HEK293 (cell line): ENCODE measurements around the gene NREP.

ENCODE experiments used
- CTCF ChIA-PET: fragments of 350-600 bp; formaldehyde crosslinking; extraction: SDS; loops from one replicate; lab custom pipeline; 2021; ENCODE audit warnings: antibody characterized with exemption; lab: Yijun Ruan, JAX
- POLR2A ChIA-PET: fragments of 300-600 bp; formaldehyde crosslinking; extraction: SDS; loops from one replicate; lab custom pipeline; 2020; ENCODE audit warnings: antibody characterized with exemption, inconsistent platforms; lab: Yijun Ruan, JAX
- H3K27ac ChIP-seq: fragments of 200-500 bp; sonication (Bioruptor generic); 2 replicates; pipeline ENCODE4 v1.5.1; 2014; ENCODE audit warnings: low read depth, low read length, control low read depth, inconsistent platforms; ENCODE audit errors: extremely low read depth
- H3K36me3 ChIP-seq, 2 experiments: fragments of 200-500 bp in 1 of 2; sonication (Bioruptor generic) in 1 of 2; 1 replicate in 1 of 2; 2 replicates in 1 of 2; pipeline ENCODE4 v1.5.1; 2014 to 2017; ENCODE audit warnings: inconsistent platforms in 2 of 2, low read length in 2 of 2; ENCODE audit not compliant: control insufficient read depth in 2 of 2, insufficient read depth in 1 of 2
- H3K4me1 ChIP-seq: fragments of 200-500 bp; sonication (Bioruptor generic); 2 replicates; pipeline ENCODE4 v1.5.1; 2014; ENCODE audit warnings: mild to moderate bottlenecking, low read length, inconsistent platforms; ENCODE audit not compliant: control insufficient read depth, insufficient read depth
- H3K4me3 ChIP-seq: 2 replicates; pipeline ENCODE4 v1.5.1; 2011; ENCODE audit warnings: low read depth, mild to moderate bottlenecking, control low read depth, low read length, moderate library complexity
- H3K9me3 ChIP-seq: fragments of 200-500 bp; sonication (Bioruptor generic); 2 replicates; pipeline ENCODE4 v1.5.1; 2014; ENCODE audit warnings: low read depth, low read length, inconsistent platforms; ENCODE audit not compliant: control insufficient read depth, insufficient read depth
- GLIS1 ChIP-seq: fragments of 450-650 bp; formaldehyde crosslinking; IDR thresholded peaks from 2 replicates; pipeline ENCODE4 v1.5.1; 2016; ENCODE audit warnings: missing biosample characterization, missing genetic modification characterization
- HOXA7 ChIP-seq: sonication (generic); formaldehyde crosslinking; IDR thresholded peaks from 2 replicates; pipeline ENCODE4 v1.8.1; 2022; ENCODE audit warnings: missing genetic modification reagents, borderline replicate concordance
- HOXD13 ChIP-seq: sonication (generic); formaldehyde crosslinking; IDR thresholded peaks from 2 replicates; pipeline ENCODE4 v1.8.0; 2022; ENCODE audit warnings: missing genetic modification reagents, borderline replicate concordance
- KLF1 ChIP-seq: fragments of 450-650 bp; formaldehyde crosslinking; IDR thresholded peaks from 2 replicates; pipeline ENCODE4 v1.5.1; 2016; ENCODE audit warnings: missing biosample characterization, missing genetic modification characterization
- KLF10 ChIP-seq: fragments of 450-650 bp; IDR thresholded peaks from 2 replicates; pipeline ENCODE4 v1.5.1; 2018; ENCODE audit warnings: missing biosample characterization, mild to moderate bottlenecking, missing genetic modification characterization
- MZF1 ChIP-seq: fragments of 450-650 bp; formaldehyde crosslinking; IDR thresholded peaks from 2 replicates; pipeline ENCODE4 v1.5.1; 2017; ENCODE audit warnings: missing biosample characterization, missing genetic modification characterization, borderline replicate concordance
- OSR2 ChIP-seq: fragments of 450-650 bp; formaldehyde crosslinking; IDR thresholded peaks from 2 replicates; pipeline ENCODE4 v1.5.1; 2016; ENCODE audit warnings: missing biosample characterization, missing genetic modification characterization
- TCF7L2 ChIP-seq: IDR thresholded peaks from 2 replicates; pipeline ENCODE4 v1.6.1; 2011; ENCODE audit warnings: low read depth, mild to moderate bottlenecking, inconsistent platforms, low read length, moderate library complexity, borderline replicate concordance
- WT1 ChIP-seq: fragments of 450-650 bp; formaldehyde crosslinking; IDR thresholded peaks from 2 replicates; pipeline ENCODE4 v1.5.1; 2016; ENCODE audit warnings: missing biosample characterization, missing genetic modification characterization
- ZBTB8A ChIP-seq: fragments of 450-650 bp; formaldehyde crosslinking; IDR thresholded peaks from 2 replicates; pipeline ENCODE4 v1.5.1; 2016; ENCODE audit warnings: missing biosample characterization, missing genetic modification characterization
- ZFHX2 ChIP-seq: fragments of 450-650 bp; formaldehyde crosslinking; conservative IDR thresholded peaks from 2 replicates; pipeline ENCODE4 v1.5.1; 2016; ENCODE audit warnings: missing biosample characterization, missing genetic modification characterization
- ZNF138 ChIP-seq: fragments of 450-650 bp; formaldehyde crosslinking; IDR thresholded peaks from 2 replicates; pipeline ENCODE4 v1.5.1; 2016; ENCODE audit warnings: missing biosample characterization, missing genetic modification characterization, borderline replicate concordance
- ZNF155 ChIP-seq: fragments of 450-650 bp; formaldehyde crosslinking; IDR thresholded peaks from 2 replicates; pipeline ENCODE4 v1.5.1; 2016; ENCODE audit warnings: missing biosample characterization, missing genetic modification characterization
- ZNF26 ChIP-seq: fragments of 450-650 bp; formaldehyde crosslinking; IDR thresholded peaks from 2 replicates; pipeline ENCODE4 v1.5.1; 2016; ENCODE audit warnings: missing biosample characterization, missing genetic modification characterization
- ZNF292 ChIP-seq: fragments of 450-650 bp; formaldehyde crosslinking; IDR thresholded peaks from 2 replicates; pipeline ENCODE4 v1.5.1; 2016; ENCODE audit warnings: low read depth, missing biosample characterization, missing genetic modification characterization, borderline replicate concordance
- ZNF302 ChIP-seq: fragments of 450-650 bp; formaldehyde crosslinking; IDR thresholded peaks from 2 replicates; pipeline ENCODE4 v1.5.1; 2016; ENCODE audit warnings: missing biosample characterization, missing genetic modification characterization, low read depth
- ZNF335 ChIP-seq: fragments of 450-650 bp; formaldehyde crosslinking; conservative IDR thresholded peaks from 2 replicates; pipeline ENCODE4 v1.5.1; 2016; ENCODE audit warnings: missing biosample characterization, missing genetic modification characterization
- ZNF37A ChIP-seq: fragments of 450-650 bp; IDR thresholded peaks from 2 replicates; pipeline ENCODE4 v1.5.1; 2018; ENCODE audit warnings: missing biosample characterization, missing genetic modification characterization
- ZNF571 ChIP-seq: fragments of 450-650 bp; formaldehyde crosslinking; IDR thresholded peaks from 2 replicates; pipeline ENCODE4 v1.5.0; 2017; ENCODE audit warnings: missing biosample characterization, missing genetic modification characterization
- ZNF621 ChIP-seq: fragments of 450-650 bp; formaldehyde crosslinking; IDR thresholded peaks from 2 replicates; pipeline ENCODE4 v1.5.1; 2017; ENCODE audit warnings: missing biosample characterization, missing genetic modification characterization
- ZNF660 ChIP-seq: fragments of 450-650 bp; IDR thresholded peaks from 2 replicates; pipeline ENCODE4 v1.5.1; 2018; ENCODE audit warnings: missing biosample characterization, mild to moderate bottlenecking, missing genetic modification characterization
- ZNF830 ChIP-seq: fragments of 450-650 bp; IDR thresholded peaks from 2 replicates; pipeline ENCODE4 v1.5.0; 2018; ENCODE audit warnings: missing biosample characterization, missing genetic modification characterization, low read depth, mild to moderate bottlenecking, moderate library complexity
- ZNF837 ChIP-seq: fragments of 450-650 bp; formaldehyde crosslinking; IDR thresholded peaks from 2 replicates; pipeline ENCODE4 v1.5.1; 2016; ENCODE audit warnings: missing biosample characterization, missing genetic modification characterization
- TF ChIP-seq, protein P1 (sequence below): fragments of 450-650 bp; formaldehyde crosslinking; IDR thresholded peaks from 2 replicates; pipeline ENCODE4 v1.5.1; 2016; ENCODE audit warnings: missing biosample characterization, missing genetic modification characterization, low read depth

The NREP gene

GRCh38 chr5:111742177-111742994 is 14.6 kb downstream of the NREP start:
- Histone ChIP-seq H3K36me3 (no peaks in the 10 kb centered on the region), H3K4me1 (0 out of 2 replicates have a peak, but pooled peaks cover 2% of the 10 kb centered on the region), H3K9me3 (no peaks in the 10 kb centered on the region), H3K27ac (no peak overlapping the region), H3K4me3 (no peak overlapping the region)
- ChIA-PET POLR2A (no interaction called here), CTCF (interaction anchor here (0.5 to 0.9 kb wide), 2 partner anchors 15 to 326 kb away, joined by 3 to 4 read pairs; partner anchors contain the start of gene NREP)
- no peak for TF ChIP-seq ZFHX2 (tag by site-specific recombination)
- TF ChIP-seq HOXA7 (CRISPR knock-in tag) = no peak
- TF ChIP-seq ZNF26 (tag by site-specific recombination) = no peak
- no peak for TF ChIP-seq ZBTB8A (tag by site-specific recombination)
- no peak for TF ChIP-seq ZNF155 (tag by site-specific recombination)
- TF ChIP-seq ZNF335 (tag by site-specific recombination) = no peak
- no peak for TF ChIP-seq KLF1 (tag by site-specific recombination)
- peak; percentile 79 for TF ChIP-seq WT1 (tag by site-specific recombination)
- no peak for TF ChIP-seq ZNF571

GRCh38 chr5:111741278-111741677 is 15.7 kb downstream of the NREP start:
- TF ChIP-seq ZNF302 (no peak), ZNF292 (no peak)
- ChIA-PET CTCF (interaction anchor here (0.9 kb wide), 1 partner anchor 16 kb away, joined by 3 read pairs; the partner anchor contains the start of gene NREP), POLR2A (no interaction called here)
- no peaks in the 10 kb centered on the region for H3K36me3 ChIP-seq
- no peak overlapping the region for H3K27ac ChIP-seq
- 0 out of 2 replicates have a peak, but pooled peaks cover 2% of the 10 kb centered on the region for H3K4me1 ChIP-seq
- no peaks in the 10 kb centered on the region for H3K9me3 ChIP-seq
- H3K4me3 ChIP-seq = no peak overlapping the region

- TF ChIP-seq ZNF660 (tag by site-specific recombination) (no peak), MZF1 (tag by site-specific recombination) (no peak), OSR2 (tag by site-specific recombination) (no peak)
- Histone ChIP-seq H3K36me3 (no peaks in the 10 kb centered on the region), H3K9me3 (no peaks in the 10 kb centered on the region), H3K4me3 (no peak overlapping the region), H3K27ac (no peak overlapping the region), H3K4me1 (0 out of 2 replicates have a peak, but pooled peaks cover 2% of the 10 kb centered on the region)
- ChIA-PET CTCF (no interaction called here), POLR2A (no interaction called here)
These were observed 17.6 kb downstream of the NREP start for GRCh38 chr5:111739416-111739815.

DNA sequence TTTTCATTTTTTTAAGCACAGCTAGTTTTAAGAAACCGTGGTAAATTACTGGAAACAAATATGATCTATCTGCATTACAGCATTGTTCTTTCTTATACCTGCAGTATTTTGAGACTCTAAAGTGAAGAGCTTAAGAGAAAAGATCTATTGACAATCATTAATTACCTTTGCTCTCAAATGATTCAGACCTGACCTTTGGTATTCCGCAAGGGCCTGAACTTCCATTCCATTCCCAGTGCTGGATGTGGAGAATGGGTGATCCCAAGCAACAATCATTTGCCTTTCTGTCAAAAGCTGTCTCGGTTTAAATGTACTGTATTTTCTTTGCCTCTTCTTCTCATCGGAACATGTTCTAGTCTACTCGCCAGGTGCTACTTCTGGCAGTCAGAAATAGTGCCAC is 18.9 kb downstream of the NREP start:
- Histone ChIP-seq H3K27ac (no peak overlapping the region), H3K36me3 (peaks cover 0 to 3% of the 10 kb centered on the region in 2 experiments; a peak in 1 of 3 replicates), H3K9me3 (no peaks in the 10 kb centered on the region), H3K4me1 (0 out of 2 replicates have a peak, but pooled peaks cover 4% of the 10 kb centered on the region), H3K4me3 (no peak overlapping the region)
- TF ChIP-seq, protein P1, sequence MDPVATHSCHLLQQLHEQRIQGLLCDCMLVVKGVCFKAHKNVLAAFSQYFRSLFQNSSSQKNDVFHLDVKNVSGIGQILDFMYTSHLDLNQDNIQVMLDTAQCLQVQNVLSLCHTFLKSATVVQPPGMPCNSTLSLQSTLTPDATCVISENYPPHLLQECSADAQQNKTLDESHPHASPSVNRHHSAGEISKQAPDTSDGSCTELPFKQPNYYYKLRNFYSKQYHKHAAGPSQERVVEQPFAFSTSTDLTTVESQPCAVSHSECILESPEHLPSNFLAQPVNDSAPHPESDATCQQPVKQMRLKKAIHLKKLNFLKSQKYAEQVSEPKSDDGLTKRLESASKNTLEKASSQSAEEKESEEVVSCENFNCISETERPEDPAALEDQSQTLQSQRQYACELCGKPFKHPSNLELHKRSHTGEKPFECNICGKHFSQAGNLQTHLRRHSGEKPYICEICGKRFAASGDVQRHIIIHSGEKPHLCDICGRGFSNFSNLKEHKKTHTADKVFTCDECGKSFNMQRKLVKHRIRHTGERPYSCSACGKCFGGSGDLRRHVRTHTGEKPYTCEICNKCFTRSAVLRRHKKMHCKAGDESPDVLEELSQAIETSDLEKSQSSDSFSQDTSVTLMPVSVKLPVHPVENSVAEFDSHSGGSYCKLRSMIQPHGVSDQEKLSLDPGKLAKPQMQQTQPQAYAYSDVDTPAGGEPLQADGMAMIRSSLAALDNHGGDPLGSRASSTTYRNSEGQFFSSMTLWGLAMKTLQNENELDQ (tag by site-specific recombination) = no peak
- no peak for TF ChIP-seq HOXA7 (CRISPR knock-in tag)
- no peak for TF ChIP-seq TCF7L2
- no peak for TF ChIP-seq GLIS1 (tag by site-specific recombination)
- TF ChIP-seq ZNF37A = no peak
- no peak for TF ChIP-seq ZNF292
- no peak for TF ChIP-seq KLF10 (tag by site-specific recombination)
- TF ChIP-seq HOXD13 (CRISPR knock-in tag) = no peak
- no peak for TF ChIP-seq ZNF837 (tag by site-specific recombination)
- no peak for TF ChIP-seq ZNF621 (tag by site-specific recombination)
- no peak for TF ChIP-seq ZNF830
- no peak for TF ChIP-seq ZNF138
- POLR2A ChIA-PET = no interaction called here
- CTCF ChIA-PET = no interaction called here
